Measurements from ENCODE around the gene MSANTD2. TPM values are rescaled to one million over a fixed set of nuclear protein-coding genes. Genes with fewer than 3 reads are reported as not detected.

Gene MSANTD2
- polyA plus RNA-seq, 12 donors, result 11.1 to 32.5 (median 16.0) TPM; not detected in 1

DNA sequence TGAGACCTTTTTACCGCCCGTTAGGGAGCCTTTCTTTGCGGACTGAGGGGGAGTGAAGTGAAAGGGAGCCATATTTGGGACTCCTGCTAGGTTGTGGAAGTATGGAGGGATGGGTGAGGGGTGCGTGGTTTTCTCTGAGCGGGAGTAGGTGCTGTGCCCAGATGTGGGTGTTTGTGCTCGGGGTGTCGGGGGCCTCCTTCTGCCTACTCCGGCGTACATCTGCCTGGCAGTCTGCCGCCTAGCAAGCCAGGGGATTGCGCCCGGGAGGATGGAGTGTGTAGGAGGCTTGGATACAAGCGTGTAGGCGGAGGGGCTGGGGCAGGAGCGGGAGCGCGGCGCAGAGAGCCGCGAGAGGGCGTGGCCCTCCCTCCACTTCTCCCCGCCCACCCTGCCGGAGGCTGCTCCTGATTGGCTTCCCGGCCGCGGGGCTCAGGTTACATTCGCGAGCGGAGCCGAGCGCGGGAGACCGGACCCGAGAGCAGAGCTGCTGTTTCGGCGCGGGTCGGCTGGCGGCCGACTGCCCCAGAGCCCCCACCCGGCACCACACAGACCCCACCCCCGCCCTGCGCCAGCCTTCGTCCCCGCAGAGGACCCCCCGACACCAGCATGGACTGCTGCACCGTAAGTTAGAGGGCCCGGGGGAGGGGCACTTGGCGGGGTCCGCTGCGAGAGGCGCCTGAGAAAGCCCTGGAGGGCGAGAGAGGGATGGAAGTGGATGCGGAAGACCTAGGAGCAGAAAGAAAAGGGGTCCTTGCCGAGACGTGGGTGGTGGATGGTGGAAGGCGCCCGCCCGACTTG, 60.5 kb downstream of the MSANTD2 start, which contains the start of gene NRGN:
TSS of gene NRGN (plus strand) at position 464 of the 798 bp plus-strand sequence. CDS start at position 607, 143 bp downstream.
- DNase-seq, result peak; percentile 93

DNA sequence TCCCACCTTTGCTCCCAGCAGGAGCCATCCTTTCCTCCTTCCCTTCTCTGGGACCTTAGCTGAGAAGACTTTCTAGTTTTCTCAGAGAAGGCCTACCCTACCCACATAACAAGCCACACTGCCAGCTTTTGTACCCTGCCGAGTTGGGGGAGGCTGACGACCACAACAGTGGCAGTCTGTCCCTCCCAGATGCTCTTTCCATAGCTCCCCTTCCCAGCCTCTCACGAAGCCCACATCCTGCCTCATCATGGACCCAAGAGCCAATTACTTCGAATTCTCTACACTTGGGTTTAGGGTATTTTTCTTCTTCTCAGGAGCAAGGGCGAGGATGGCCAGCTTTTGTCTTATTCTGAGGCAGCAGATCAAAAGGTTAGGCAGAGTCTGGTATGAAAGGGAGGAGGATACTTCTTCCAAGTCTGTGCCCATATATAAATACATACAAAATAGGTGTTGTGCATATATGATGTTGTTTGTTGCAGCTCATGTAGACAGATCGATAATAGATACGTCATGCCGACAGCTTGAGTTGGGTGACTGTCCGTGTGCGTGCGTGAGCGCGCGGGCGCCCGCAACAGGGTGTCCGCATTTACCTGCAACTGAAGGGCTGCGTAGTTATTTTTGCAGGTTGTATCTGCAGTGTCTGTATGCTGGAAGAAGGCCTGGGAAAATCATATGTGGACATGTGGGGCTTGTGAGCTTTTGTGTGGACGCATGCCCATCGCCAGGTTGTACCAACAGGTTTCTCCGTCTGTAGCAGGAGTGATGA, 61.3 kb downstream of the MSANTD2 start:
- no peak for DNase-seq

GRCh38 chr11:124737638-124738305, 62.4 kb downstream of the MSANTD2 start:
- DNase-seq, result no peak

DNA sequence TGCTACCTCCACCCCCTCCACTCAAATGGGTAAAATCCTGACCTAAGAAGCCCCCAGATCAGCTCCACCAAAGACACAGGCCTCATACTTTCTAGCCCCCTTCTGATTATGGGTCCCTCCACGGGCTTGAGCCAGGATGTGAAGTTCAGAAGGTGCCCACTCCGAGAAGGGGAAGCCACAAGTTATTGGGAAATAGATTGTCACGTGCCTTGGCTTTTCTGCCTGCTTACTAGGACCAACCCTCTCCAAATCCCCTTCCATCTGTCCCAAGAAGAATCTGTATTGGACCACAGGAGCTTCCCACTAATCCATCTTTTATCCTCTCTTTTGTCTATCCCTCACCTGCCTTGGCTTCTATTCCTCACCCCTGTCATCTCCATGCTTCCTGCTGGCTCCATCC, 63.5 kb downstream of the MSANTD2 start:
- DNase-seq, result no peak

GRCh38 chr11:124732230-124732629, 68.0 kb downstream of the MSANTD2 start:
- DNase-seq, result no peak

GRCh38 chr11:124729571-124729970, 70.6 kb downstream of the MSANTD2 start:
- no peak for DNase-seq

DNA sequence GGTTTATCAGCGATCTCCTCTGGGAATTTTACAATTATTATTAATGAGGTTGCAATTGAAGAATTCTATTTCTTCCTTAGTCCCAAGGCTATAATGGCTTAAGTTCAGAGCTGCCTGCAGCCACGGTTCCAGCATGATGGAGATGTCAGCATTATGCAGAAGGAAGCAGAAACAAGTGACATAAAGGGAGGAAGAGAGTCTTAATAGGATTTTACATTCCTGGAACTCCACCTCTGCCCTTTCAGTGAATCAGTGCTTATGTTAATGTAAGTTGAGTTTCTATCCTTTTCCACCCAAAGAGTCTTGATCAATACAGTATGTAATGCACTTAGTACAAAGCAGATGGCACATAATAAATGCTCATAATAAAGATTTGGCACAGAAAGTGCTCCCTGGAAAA, 72.1 kb downstream of the MSANTD2 start:
- DNase-seq, result no peak

GRCh38 chr11:124727474-124727873, 72.7 kb downstream of the MSANTD2 start:
- DNase-seq, result no peak

DNA sequence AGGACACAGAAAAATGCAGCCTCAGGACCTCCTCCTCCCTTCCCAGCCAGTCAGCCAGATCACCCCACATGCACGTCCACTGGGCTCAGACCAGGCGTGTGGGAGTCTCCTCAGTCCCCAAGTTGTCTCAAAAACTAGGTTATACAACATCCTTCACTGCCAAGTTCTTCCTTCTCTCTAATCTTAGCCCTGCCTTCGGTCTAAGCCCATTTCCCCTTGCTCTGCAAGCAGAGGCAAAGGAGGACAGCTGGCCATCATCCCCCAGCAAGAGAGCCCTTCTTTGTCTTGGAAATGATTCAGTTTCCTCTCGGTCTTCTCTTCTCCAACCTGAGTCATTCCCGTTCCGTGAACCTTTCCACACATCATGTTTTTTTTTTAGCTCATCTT, 74.5 kb downstream of the MSANTD2 start:
- DNase-seq, result no peak

DNA sequence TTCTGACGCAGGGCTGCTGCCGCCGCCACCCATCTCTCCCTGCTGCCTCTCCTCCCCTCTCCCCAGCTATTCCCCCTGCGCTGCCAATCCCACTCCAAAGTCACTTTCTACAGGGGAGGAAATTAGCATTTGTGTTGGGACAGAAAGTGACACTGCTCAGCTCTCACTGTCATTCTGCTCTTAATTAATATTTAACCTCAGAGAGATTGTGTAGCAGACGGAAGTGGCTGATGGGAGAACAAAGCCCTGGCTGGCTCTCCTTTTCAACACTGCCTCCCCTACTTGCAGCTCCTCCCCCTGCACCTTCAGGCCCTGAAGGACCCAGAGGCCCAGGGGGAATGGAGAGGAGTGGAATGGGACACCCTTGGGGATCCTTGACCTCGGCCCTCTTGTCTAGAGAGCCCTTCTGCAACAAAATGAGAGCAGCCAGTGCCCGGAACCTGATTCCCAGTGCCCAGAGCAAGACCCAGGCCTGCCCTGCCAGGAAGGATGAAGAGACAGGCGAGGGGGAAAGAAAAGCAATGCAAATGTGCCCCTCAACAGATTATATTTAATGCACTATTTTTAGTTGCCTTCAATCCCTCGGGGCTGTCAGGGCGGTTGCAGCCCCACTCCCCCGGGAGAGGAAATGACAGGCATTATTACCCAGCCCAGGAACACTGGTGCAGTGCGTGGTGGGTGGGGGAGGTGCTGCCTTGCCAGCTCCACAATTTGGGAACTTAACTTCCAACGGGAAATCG, 75.1 kb downstream of the MSANTD2 start:
- DNase-seq, result no peak

GRCh38 chr11:124722176-124722575, 78.0 kb downstream of the MSANTD2 start:
- no peak for DNase-seq

DNA sequence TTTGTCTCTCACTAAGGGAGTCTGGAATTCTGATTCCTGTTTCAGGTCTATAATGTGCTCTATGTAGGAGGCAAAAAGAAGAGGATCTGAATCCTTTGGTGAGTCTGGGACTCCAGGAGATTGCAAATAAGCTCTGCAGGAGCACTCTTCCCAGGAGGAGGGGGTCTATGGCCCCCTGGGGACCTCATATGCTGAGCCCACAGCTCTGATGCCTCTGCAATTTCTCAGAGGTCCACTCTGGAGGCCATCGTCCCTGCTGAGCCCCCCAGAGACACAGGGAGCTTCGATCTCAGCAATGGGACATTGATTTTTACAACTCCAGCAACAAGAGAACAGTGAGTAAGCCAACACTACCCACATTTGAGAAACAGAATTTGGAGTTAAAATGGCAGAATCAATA, 80.7 kb downstream of the MSANTD2 start:
- DNase-seq, result no peak

GRCh38 chr11:124718801-124719200, 81.4 kb downstream of the MSANTD2 start:
- no peak for DNase-seq

GRCh38 chr11:124717786-124718651, 82.2 kb downstream of the MSANTD2 start:
- no peak for DNase-seq

- DNase-seq, result no peak
Measured at GRCh38 chr11:124717421-124717785, 82.8 kb downstream of the MSANTD2 start.

DNA sequence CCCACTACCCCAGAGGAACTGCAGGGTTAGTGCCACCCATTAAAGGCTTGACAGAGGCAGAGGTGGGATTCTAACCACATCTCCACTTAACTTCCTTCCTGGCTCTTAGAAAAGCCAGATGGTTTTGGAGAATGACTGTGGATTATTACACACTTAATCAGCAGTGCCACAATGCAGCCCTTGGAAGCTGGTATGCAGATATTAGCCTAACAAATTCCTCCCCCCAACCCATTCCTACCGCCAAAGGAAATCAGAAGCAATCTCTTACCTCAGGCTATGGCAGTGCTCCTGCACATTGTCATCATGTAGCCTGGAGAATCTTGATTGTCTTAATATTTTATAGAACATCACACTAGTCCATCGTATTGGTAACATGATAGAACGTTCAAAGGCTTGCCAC, 83.6 kb downstream of the MSANTD2 start:
- no peak for DNase-seq
